Effector CD8-positive, alpha-beta T cell (primary cell): ENCODE data around the gene ZMYND10.
A peak's percentile ranks its signal among the peaks of the same experiment; 100 is the strongest.

Experiments
- DNase-seq: peaks from one replicate; lab custom pipeline; 2025; lab: John Stamatoyannopoulos, UW

ZMYND10 gene

GRCh38 chr3:50347187-50347813, 1.8 kb upstream of the ZMYND10 start:
- DNase-seq = peak; percentile 63

DNA sequence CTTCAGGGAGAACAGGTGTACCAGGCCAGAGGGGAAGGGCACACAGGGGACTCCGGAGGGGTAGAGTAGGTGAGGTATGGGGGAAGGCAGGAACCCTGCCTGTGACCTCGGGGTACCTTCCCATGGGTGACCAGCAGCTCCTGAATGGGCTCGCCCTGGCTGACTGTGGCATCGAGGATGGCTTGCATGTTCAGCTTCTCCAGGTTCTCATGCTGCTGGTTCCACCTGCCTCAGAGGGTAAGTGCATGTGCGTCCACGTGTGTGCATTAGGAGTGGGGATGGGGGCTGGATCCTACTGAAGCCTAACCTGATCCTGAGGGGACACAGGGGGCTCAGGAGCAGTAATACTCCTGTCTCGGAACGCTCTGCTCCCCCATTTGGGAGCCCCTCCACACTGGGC, 524 bp downstream of the ZMYND10 start:
- no peak for DNase-seq

DNA sequence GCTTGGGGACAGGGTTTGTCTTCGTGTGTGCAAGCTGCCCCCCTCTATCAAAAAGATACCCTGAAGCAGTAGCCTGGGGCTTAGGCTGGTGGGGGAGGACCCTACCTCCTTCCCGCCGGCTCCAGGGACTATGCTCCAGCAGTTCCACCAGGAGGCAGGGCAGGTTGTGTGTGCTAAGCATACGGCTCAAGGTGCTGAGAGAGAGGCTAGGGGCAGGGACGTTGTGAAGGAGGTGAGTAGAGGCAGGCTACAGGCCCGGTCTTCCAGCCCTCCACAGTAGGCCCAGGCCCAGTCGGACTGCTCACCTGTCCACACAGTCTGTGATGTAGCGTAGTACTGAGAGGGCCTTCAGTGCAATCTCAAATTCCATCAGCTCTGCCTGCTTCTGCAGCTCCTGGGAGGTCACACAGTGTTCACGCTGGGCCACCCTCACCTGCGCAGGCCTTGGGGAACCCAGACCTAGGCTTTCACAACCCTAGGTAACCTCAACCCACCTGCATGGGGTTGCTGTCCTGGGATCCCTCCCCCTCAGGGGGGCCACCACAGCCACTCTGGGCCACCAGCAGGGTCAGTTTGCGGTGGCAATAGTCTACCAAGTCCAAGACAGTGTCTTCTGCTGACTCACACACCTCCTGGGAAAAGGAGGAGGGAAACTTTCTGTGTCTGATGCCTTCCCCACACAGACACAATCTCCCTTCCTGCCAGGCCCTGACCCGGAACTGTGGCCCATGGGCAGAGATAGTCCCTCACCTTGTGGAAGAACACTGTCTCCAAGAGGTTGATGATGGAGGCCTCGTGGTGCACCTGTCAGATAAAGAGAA, 2.5 kb downstream of the ZMYND10 start:
- no peak for DNase-seq

- no peak for DNase-seq
These were observed 3.4 kb downstream of the ZMYND10 start for GRCh38 chr3:50341996-50342650.

DNA sequence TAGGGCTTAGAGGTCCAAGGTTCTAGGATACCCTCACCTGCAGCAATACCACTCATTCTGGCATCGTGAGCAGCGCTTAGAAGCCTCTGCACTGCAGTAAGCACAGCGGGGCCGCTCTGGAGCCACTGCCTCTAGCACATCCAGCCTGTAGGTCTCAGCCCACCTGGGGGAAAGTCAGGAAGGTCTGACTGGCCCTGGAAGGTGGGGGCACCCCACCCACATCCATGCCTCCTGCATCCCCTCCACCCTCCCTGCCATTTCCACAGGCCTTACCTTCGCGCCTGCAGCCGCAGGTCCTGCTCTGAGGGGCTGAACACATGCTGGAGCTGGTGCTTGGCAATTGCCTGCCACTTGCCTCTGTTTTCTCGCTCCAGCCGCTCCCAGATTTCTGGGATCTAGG, 4.0 kb downstream of the ZMYND10 start:
- no peak for DNase-seq

DNA sequence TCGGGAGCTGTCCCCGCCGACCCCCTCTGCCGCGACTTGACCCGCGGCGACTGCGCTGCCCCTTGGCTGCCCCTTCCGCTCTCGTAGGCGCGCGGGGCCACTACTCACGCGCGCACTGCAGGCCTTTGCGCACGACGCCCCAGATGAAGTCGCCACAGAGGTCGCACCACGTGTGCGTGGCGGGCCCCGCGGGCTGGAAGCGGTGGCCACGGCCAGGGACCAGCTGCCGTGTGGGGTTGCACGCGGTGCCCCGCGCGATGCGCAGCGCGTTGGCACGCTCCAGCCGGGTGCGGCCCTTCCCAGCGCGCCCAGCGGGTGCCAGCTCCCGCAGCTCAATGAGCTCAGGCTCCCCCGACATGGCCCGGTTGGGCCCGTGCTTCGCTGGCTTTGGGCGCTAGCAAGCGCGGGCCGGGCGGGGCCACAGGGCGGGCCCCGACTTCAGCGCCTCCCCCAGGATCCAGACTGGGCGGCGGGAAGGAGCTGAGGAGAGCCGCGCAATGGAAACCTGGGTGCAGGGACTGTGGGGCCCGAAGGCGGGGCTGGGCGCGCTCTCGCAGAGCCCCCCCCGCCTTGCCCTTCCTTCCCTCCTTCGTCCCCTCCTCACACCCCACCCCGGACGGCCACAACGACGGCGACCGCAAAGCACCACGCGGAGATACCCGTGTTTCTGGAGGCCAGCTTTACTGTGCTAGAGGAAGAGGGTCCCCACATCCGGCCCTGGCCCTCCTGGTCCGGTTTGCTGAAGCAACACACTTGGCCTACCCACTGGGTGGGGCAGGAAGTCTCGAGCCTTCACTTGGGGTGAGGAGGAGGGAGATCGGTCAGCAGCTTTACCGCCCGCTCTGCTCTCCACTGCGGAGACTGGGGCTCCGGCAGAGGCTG, 4.8 kb downstream of the ZMYND10 start, which contains the start of gene RASSF1:
Gene RASSF1 (minus strand): TSS at position 389 of the 882 bp plus-strand sequence. CDS start 31 bp downstream, at position 358.
- peak; percentile 42 for DNase-seq

GRCh38 chr3:50340147-50340447, 5.4 kb downstream of the ZMYND10 start:
- DNase-seq = no peak

- no peak for DNase-seq
These were observed 5.9 kb downstream of the ZMYND10 start for GRCh38 chr3:50339485-50340146.

DNA sequence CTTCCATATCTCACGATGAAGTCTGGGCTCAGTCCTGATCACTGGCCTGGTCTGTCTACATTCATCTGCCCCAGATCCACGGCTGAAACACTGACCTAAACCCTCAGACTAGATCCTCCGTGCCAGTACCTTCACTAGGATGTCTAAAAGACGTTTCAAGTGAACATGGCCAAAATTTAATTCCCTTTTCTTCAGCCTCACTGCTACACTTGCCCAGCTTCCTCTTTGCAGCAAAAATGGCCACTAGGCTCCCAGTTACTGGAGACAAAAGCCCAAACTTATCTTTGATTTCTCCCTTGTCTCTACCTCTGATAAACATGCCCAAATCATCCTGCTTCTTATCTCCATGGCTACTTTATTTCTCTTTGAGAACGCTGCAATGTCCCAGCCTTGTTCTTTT, 6.6 kb downstream of the ZMYND10 start:
- DNase-seq = no peak

DNA sequence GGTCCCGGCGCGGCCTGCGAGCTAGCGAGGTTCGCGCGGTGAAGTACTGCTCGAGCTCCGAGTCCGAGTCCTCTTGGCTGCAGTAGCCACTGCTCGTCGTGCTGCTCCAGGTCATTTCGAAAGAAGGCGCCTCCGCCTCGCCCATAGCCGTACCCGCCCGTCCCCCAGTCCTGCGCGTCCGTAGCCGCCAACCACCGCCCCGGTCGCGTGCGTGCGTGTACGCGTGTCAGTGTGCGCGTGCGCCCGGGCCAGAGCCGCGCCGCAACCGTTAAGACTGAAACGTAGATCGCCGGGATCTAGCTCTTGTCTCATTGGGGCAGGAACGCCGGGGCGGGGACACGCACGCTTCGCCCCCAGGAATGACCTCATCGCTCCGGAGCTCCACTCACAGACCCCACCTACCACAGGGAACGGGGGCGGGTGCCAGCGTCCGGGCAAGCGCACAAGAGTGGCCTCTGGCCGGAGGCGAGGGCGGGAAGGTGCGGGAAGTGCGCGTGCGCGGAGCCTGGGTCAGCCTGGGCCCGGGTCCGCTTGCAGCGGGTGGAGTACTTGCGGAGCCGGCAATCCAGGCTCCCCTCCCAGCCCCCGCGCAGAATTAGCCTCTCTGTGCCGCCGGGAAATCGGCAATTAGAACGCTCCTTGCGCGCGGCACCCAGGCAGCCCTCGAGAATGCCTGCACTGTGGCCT, 8.2 kb downstream of the ZMYND10 start:
- DNase-seq = peak; percentile 91

GRCh38 chr3:50336452-50337174, 8.9 kb downstream of the ZMYND10 start:
- no peak for DNase-seq

- DNase-seq = no peak
These were observed 11.0 kb downstream of the ZMYND10 start for GRCh38 chr3:50334339-50335075.

- DNase-seq = no peak
These were observed 11.7 kb downstream of the ZMYND10 start for GRCh38 chr3:50333744-50334328.

DNA sequence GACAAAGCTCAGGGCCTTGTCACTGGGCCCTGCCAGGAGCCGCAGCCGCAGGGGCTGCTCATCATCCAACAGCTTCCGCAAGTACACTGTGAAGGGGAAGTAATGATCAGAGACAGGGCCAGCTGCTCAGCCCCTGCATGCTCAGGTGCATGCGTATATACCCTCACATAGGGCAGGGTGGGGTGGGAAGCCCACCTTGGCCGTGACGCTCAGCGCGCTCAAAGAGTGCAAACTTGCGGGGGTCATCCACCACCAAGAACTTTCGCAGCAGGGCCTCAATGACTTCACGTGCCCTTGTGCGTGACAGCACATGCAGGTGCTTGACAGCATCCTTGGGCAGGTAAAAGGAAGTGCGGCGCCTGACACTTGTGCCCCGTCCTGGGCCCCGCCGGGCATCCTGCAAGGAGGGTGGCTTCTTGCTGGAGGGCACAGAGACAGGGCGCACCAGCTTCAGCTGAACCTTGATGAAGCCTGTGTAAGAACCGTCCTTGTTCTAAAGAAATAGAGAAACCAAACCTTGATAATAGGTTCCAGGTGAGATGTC, 14.1 kb downstream of the ZMYND10 start:
- no peak for DNase-seq

DNA sequence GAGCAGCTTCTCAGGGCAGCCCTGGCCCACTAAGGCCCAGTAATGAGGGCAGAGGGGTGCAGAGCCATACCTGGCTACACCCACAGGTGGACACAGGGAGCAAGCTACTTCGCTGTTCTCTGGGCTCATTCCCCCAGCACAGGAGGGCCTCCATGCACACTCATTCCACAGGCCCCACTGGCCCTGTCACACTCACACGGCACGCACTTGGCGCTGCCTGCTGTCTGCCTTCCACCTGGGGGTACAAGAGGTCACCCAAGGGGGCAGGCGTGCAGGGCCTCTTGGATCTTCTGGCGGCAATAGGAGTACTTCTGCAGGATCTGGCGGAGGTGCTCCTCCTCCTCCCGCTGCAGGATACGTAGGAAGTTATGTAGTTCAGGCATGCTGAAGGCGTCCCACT, 15.2 kb downstream of the ZMYND10 start:
- DNase-seq = no peak

DNA sequence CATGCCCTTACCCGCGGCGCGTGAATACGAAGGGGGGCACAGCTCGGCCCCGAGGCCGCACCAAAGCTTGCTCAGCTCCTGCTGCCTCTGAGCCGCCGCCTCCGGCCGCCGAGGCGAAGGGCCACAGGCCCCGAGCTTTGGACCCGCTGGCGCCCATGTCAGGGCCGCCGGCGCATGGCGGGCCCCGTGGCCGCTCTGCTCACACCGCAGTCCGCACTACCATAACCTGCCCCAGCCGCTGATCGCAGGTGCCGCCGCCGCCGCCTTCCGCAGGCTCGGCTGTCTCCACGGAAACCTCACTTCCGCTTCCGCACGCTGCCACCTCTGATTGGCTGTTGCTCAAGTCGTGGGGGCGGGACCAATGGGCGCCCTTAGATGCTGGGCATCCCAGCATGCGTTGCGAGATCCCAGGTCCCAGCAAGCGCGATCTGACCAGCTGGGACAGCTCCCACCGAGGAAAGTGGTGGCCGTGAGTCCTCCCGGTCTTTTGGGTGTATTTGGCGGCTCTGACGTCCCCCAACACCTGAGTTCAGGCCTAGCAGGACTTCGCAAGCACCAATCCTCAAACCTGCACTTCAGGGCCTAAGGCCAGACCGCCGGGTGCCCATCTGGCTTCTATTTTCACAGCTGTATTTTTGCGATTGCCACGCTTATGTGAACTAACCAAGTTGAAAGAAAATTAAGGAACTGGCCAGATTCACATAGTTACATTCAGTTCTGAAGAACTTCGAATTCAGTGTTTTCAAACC, 17.4 kb downstream of the ZMYND10 start, which contains the start of gene TUSC2:
Gene TUSC2 (minus strand): TSS at position 281 of the 749 bp plus-strand sequence. CDS start 124 bp downstream, at position 157.
- peak; percentile 92 for DNase-seq

GRCh38 chr3:50327129-50327528, 18.4 kb downstream of the ZMYND10 start:
- DNase-seq = no peak

GRCh38 chr3:50326182-50326541, 19.4 kb downstream of the ZMYND10 start:
- DNase-seq = no peak
